ENCODE results near the gene TAB3.

Gene TAB3

DNA sequence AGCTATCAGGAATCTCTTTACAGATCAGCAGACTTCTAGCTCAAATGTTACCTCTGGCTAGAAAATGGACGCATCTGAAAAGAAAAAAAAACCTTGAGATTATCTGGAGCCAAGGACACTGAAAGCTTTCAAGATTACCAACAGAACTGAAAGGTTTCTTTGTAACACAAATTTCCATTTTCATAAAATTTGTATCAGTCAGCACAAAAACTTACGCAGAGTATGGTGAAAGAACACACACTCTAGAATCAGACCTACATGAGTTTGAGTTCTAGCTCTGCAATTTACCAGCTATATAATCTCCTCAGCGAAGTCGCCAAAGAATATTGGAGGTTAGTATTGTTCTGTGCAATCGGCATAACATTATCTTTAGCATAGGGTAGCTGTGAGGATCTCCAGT is 1.8 kb downstream of the TAB3 start:
- H3K27ac ChIP-seq (ENCODE audit: low read length), result no peak overlapping the region
- peaks cover 39% of the 10 kb centered on the region for H3K79me2 ChIP-seq (ENCODE audit: low read length)
- no peaks in the 10 kb centered on the region for H3K36me3 ChIP-seq (replicated peaks; ENCODE audit: insufficient read depth, low read length)

DNA sequence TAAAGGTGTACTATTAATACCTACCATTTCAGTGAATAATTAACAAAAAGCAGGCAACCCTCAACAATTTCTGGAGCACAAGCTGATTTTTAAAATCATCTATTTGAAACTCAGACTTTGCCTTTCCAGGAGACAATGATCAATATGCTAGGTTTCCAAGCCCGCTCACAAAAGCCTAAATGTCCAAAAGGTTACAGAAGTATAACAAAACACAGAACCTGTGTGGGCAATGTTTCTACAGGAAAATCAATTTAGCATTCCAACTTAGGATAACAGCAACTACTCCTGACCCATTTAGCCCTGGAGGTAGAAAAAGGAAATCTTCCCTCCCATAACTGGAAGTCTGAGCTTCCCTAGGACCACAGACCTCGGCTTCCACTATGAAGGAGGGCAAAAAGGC is 3.9 kb downstream of the TAB3 start:
- no peak overlapping the region for H2AFZ ChIP-seq (ENCODE audit: low read length)
- H3F3A ChIP-seq (ENCODE audit: insufficient read depth, low read length), result no peaks in the 10 kb centered on the region
- no peaks in the 10 kb centered on the region for H3K4me1 ChIP-seq (ENCODE audit: low read length)
- no peak overlapping the region for H3K9ac ChIP-seq (ENCODE audit: low read length)
- H3K27ac ChIP-seq (ENCODE audit: low read length), result no peak overlapping the region
- no peaks in the 10 kb centered on the region for H3K27me3 ChIP-seq (replicated peaks; ENCODE audit: insufficient read depth, low read length)
- TF ChIP-seq EZH2phosphoT487 (IDR thresholded peaks at IDR 0.05; ENCODE audit: low read length) (no peak), EZH2 (optimal IDR thresholded peaks at IDR 0.05; ENCODE audit: low read depth, low read length) (no peak)
- TF ChIP-seq, protein P1, sequence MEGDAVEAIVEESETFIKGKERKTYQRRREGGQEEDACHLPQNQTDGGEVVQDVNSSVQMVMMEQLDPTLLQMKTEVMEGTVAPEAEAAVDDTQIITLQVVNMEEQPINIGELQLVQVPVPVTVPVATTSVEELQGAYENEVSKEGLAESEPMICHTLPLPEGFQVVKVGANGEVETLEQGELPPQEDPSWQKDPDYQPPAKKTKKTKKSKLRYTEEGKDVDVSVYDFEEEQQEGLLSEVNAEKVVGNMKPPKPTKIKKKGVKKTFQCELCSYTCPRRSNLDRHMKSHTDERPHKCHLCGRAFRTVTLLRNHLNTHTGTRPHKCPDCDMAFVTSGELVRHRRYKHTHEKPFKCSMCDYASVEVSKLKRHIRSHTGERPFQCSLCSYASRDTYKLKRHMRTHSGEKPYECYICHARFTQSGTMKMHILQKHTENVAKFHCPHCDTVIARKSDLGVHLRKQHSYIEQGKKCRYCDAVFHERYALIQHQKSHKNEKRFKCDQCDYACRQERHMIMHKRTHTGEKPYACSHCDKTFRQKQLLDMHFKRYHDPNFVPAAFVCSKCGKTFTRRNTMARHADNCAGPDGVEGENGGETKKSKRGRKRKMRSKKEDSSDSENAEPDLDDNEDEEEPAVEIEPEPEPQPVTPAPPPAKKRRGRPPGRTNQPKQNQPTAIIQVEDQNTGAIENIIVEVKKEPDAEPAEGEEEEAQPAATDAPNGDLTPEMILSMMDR (IDR thresholded peaks at IDR 0.05; ENCODE audit: low read length), result no peak
- H3K9me3 ChIP-seq (replicated peaks; ENCODE audit: insufficient read depth, low read length), result no peaks in the 10 kb centered on the region
- H3K36me3 ChIP-seq (replicated peaks; ENCODE audit: insufficient read depth, low read length), result no peaks in the 10 kb centered on the region
- peaks cover 42% of the 10 kb centered on the region for H3K79me2 ChIP-seq (ENCODE audit: low read length)
- DNase-seq, result no peak
- H4K20me1 ChIP-seq (ENCODE audit: insufficient read depth, low read length), result no peaks in the 10 kb centered on the region
- no peak overlapping the region for H3K4me3 ChIP-seq (ENCODE audit: low read length)
- no peak overlapping the region for H3K4me2 ChIP-seq (ENCODE audit: low read depth, low read length)
- H3K9me2 ChIP-seq (replicated peaks; ENCODE audit: insufficient read depth, low read length), result no peaks in the 10 kb centered on the region

More for the DNA sequence above, 1.8 kb downstream of the TAB3 start:
- Histone ChIP-seq H3K9ac (ENCODE audit: low read length) (no peak overlapping the region), H4K20me1 (ENCODE audit: insufficient read depth, low read length) (no peaks in the 10 kb centered on the region), H3F3A (ENCODE audit: insufficient read depth, low read length) (no peaks in the 10 kb centered on the region), H3K4me1 (ENCODE audit: low read length) (no peaks in the 10 kb centered on the region), H3K9me3 (replicated peaks; ENCODE audit: insufficient read depth, low read length) (no peaks in the 10 kb centered on the region), H3K4me2 (ENCODE audit: low read depth, low read length) (peak overlapping the region; percentile 64; the same call in 1 of the 2 replicates), H3K9me2 (replicated peaks; ENCODE audit: insufficient read depth, low read length) (no peaks in the 10 kb centered on the region), H2AFZ (ENCODE audit: low read length) (no peak overlapping the region), H3K27me3 (replicated peaks; ENCODE audit: insufficient read depth, low read length) (no peaks in the 10 kb centered on the region), H3K4me3 (ENCODE audit: low read length) (no peak overlapping the region)
- TF ChIP-seq EZH2phosphoT487 (IDR thresholded peaks at IDR 0.05; ENCODE audit: low read length) (no peak), EZH2 (optimal IDR thresholded peaks at IDR 0.05; ENCODE audit: low read depth, low read length) (no peak)
- TF ChIP-seq, protein P1 (IDR thresholded peaks at IDR 0.05; ENCODE audit: low read length), result no peak
- DNase-seq, result no peak

DNA sequence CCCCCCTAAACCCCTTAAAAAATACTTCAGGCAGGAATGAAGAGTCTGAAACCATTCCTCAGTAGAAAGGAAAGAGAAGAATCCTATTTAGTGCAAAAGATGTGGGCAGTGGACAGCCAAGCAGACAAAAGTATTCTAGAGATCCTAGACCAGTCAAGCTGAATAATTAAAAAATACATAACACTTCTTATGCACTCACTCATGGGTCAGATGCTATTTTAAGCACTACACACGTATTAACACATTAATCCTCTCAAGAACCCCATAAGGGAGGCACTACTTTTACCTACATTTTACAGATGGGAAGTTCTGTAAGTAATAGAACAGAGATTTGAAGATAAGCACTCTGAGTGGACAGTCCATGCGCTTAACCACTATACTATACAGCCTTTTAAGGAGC is 5.9 kb downstream of the TAB3 start:
- H3K27ac ChIP-seq (ENCODE audit: low read length), result no peak overlapping the region
- no peak for DNase-seq

More for the DNA sequence above, 5.9 kb downstream of the TAB3 start:
- Histone ChIP-seq H3K9me2 (replicated peaks; ENCODE audit: insufficient read depth, low read length) (no peaks in the 10 kb centered on the region), H3K4me3 (ENCODE audit: low read length) (no peak overlapping the region), H4K20me1 (ENCODE audit: insufficient read depth, low read length) (no peaks in the 10 kb centered on the region), H2AFZ (ENCODE audit: low read length) (no peak overlapping the region), H3K4me2 (ENCODE audit: low read depth, low read length) (no peak overlapping the region), H3K4me1 (ENCODE audit: low read length) (no peaks in the 10 kb centered on the region), H3F3A (ENCODE audit: insufficient read depth, low read length) (no peaks in the 10 kb centered on the region), H3K36me3 (replicated peaks; ENCODE audit: insufficient read depth, low read length) (no peaks in the 10 kb centered on the region), H3K79me2 (ENCODE audit: low read length) (peaks cover 44% of the 10 kb centered on the region), H3K9me3 (replicated peaks; ENCODE audit: insufficient read depth, low read length) (no peaks in the 10 kb centered on the region), H3K9ac (ENCODE audit: low read length) (no peak overlapping the region), H3K27me3 (replicated peaks; ENCODE audit: insufficient read depth, low read length) (no peaks in the 10 kb centered on the region)
- TF ChIP-seq EZH2phosphoT487 (IDR thresholded peaks at IDR 0.05; ENCODE audit: low read length), result no peak
- TF ChIP-seq, protein P1 (IDR thresholded peaks at IDR 0.05; ENCODE audit: low read length), result no peak
- no peak for TF ChIP-seq EZH2 (optimal IDR thresholded peaks at IDR 0.05; ENCODE audit: low read depth, low read length)
